GM19043 (cell line): ENCODE measurements around the gene TNFAIP8.

Source experiments
- ATAC-seq: cut with Tn5 transposase; IDR thresholded peaks from one replicate; pipeline ENCODE4 v1.9.1; 2021; ENCODE audit warnings: low read depth; ENCODE audit not compliant: unreplicated experiment

The TNFAIP8 gene

DNA sequence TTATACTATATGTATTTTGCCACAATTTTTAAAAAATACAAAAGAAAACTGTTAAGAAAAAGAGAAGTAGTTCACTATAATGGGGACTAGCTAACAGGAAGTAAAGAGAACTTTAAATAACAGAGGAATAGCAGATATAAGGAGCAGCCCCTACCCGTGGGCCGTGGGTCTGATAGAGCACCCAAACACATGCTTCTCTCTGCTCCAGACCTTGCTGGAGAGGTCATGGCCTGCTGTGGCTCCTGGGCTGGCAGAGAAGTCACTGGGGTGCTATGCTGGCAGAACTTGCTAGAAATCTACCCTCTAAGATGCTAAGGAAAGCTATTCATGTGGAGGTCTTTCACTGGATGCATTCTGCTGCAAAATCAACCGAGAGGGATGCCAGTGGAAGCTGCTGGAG lies 10.0 kb upstream of the TNFAIP8 start:
- no peak for ATAC-seq

DNA sequence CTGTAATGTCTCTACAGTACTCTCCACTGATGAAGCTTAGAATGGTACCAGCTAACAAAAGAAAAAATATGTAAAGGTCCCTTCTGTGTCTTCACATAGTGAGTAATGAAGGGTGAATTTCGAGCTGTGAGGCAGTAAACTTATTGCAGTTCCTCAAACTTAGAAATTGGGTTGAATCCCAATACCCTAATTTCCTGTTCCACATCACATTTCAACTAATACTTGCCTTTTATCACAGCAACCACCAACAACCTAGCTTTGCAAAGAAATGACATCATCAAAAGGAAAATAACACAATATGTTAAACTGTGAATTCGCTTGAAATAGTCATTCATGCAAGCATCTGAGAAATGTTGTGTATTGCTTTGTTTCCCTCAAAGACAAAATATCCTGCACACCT lies 9.4 kb upstream of the TNFAIP8 start:
- no peak for ATAC-seq

DNA sequence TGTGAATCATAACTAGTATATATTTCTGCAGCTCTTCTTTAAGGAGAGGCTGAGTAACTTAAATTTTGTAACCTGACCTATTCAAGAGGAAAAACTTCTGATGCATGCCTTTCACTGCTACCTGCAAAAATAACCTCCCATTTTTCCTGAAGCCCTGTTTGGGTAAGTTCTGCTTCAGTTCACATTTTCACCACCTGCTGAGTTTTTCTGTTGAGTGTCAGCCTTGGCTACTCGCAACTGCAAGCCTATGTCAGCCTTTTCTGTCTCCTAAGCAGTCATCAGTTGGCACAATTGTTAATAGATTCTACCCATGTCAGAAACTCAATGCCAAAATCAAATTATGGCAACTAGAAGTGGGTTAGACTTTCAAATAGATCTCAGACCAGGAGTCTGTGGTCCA lies 8.2 kb upstream of the TNFAIP8 start:
- no peak for ATAC-seq

DNA sequence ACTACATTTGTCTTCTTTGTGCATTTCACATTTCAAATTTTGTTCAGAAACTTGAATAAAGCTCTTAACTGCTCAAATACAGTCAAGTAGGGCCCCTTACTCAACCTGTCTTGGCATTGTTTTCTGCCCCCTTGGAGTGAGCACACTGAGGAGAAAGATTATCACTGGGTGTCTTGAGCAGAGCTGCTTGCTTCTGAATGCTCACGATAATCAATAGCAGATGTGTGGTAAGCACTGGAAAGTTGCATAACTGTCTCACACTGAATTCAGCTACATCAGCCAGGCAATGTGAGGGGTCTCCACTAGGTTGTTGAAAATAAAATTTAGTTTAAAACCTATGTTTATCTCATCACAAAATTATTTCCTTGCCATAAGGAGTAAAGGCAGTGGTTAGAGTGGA lies 7.8 kb upstream of the TNFAIP8 start:
- ATAC-seq, result no peak

DNA sequence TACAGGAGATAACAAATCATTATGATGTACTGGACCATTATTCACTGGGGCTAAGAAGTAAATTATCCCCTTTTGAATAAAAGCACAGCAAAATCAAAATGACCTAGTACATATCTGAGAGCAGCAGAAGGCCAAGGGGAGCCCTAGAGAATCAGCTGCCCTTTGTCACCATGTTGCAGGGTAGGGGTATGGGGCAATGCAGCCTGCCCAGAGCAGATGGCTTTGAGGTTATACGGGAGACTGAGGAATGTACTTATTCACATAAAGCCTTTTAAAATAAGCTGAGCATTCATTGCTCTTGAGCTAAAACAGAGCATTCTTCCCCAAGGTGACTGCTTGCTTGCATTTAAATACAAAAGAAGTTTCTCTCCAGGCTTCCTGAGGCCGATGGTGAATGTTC lies 2.6 kb upstream of the TNFAIP8 start:
- ATAC-seq, result no peak

DNA sequence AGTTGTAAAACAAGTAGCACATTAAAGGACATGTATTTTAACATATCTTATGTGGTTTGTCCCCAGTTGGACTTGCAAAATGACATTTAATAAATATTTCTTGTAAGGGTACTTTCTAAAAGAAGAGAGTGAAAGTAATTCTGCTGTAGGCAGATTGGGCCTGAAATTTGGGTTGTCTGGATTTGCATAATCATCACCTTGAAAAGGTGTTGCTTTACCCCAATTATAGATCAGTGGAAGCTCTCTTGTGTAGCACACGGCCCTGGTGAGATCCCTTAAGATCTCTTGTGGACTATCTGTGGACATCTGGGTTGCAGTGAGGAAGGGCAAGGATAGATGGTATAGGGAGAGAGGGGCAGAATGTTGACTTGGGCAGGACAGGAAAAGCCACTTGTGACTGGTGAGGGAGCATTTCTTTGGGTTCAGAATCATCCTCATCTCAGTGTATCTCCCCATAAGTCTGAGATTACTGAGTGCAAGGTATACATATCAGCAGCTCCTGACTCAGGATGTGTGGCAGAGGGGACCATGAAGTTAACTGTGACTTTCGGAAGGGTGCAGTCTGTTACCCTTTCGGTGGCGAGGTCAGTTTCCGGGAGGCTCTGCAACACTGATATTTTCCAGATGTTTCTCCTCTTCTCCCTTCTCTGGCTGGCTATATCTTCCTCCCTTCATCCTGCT lies 2.0 kb upstream of the TNFAIP8 start:
- peak; percentile 64 for ATAC-seq

DNA sequence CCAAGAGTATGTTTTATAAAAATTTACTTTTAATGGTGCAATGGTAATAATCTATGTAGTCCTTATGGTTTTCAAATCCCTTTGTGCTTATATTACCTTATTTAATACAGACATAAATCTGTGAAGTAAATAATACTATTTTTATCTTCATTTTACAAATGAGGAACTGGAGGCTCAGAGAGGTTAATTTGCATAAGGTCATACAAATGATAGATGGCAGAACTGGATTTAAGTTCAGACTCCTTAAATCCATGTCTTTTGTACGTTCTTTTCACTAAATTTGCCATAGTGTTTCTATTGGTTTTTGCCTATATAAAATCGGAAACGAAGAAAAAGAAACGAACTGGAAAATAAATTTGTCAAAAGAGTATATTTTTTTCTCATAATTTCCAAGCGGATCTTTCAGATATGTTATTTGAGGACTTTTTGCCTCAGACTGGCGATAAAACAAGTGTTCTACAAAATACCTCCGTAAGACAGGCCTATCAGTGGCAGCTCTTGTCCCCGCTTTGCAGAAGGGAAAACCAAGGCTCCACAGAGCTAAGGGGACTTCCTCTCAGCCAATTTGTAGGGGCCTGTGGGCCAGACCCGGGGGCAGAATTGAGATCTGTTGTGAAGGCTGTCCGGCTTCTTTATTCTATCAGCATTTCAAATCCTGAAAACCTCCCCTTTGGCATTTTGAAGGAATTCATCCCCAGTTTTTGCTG lies 1.1 kb upstream of the TNFAIP8 start:
- no peak for ATAC-seq

DNA sequence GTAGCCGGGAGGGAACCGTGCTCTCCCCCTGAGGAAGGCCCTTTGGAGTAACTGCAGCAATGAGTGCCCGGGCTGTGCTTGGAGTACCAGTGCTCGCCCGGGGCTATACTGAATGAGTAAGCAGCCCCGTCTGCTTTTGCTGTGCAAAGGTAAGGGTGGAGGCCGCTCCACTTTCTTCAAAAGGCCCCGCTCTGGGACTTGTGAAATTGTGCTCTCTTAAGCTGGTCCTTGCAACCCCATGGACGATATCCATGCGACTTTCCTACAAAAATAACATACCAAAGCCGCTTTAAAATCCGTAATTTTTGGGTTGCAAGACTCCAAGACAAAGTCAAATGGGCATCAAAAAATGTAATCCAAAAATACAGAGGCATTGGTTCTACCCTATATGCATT lies 578 bp upstream of the TNFAIP8 start:
- no peak for ATAC-seq

DNA sequence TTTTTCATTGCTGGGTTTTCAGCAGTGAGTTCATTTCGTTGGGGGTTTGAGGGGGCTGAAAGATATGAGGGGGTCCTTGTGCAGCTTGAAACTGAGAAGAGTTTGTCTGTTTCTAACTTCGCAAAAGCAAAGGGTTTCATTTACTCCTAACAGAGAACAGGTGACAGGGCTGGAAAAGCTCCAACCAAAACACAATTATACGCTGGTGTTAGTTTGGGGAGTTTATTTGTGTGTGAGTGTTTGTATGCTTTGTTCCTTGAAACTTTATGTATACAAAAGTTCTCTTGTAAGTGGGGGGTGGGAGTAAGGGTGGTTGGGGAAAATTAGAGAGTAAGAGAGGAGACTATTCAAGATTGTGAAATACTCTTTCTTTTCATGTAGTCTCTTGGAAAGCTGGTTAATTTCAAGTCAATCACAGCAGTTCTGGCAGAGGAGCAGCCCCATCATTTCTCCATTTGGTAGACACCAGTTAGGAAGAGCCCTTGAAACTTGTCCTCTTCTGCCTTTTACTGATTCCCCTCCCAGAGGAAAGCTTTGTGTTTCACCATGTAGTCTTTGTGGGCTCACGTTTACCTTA lies 881 bp downstream of the TNFAIP8 start:
- no peak for ATAC-seq

DNA sequence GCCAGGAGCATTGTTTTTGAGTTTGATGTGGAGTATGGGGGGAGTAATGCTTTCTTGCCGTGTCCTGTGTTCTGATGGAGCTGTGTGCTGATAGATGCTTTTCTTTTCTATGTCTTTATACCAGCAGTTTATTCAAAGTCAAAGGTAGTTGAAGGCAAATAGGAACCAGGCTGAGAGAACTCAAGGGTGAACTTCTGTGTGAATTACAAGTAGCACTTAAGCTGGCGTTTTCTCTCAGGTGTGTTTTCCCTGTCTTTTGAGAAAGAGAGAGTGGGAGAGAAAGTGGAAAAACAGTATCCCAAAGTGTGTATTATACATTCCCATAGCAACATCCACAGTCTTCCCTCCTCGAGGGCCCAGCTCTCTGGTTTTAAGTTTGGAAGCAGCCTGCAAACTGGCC lies 1.5 kb downstream of the TNFAIP8 start:
- no peak for ATAC-seq

DNA sequence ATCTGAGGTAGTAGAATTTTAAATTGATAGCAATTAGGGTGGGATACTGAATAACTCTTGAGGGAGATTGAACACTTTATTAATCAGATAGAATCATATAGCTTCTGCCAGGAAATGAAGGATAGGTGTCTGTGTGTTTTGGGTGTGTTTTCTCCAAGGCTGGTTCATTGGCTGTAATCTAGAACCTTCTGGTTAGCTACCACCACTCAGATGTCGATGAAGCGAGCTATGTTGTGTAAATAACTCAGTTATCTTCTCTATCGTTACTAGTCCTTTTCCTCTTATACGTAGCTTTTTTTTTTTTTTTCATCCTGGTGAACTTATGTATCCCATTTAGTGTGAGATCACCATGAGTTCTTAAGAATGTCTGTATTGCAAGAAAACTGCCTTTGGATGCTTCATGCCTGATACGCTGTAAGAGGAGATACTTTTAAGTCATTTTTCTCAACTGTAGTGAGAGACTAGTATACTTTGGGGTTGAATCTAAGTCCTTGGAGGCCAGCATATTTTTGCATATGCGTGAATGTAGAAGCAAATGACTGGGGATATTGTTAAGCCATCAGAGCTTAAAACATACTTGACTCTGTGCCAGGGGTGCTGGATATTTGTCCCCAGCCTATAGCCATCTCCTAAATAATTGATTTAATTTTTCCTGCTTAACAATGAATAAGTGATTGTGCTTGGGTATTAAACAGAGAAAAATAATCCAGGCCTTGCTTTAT lies 2.1 kb downstream of the TNFAIP8 start:
- no peak for ATAC-seq

DNA sequence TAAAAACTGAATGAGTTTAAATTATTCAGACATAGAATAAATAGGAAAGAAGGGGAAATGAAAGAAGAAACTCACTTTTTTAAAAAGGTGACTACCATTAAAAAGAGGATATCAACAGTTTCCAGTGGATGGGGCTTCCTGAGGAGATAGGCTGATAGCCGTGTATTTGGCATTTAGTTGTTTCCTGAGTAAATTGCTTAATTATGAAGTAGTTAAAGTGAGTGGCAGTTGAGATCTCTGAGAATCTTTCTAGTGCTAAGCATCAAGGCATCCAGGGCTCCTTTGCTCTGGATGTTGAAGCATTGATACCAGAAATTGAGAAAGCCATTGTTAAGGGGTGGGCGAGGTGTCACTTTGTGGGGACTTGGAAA lies 2.7 kb downstream of the TNFAIP8 start:
- ATAC-seq, result no peak

DNA sequence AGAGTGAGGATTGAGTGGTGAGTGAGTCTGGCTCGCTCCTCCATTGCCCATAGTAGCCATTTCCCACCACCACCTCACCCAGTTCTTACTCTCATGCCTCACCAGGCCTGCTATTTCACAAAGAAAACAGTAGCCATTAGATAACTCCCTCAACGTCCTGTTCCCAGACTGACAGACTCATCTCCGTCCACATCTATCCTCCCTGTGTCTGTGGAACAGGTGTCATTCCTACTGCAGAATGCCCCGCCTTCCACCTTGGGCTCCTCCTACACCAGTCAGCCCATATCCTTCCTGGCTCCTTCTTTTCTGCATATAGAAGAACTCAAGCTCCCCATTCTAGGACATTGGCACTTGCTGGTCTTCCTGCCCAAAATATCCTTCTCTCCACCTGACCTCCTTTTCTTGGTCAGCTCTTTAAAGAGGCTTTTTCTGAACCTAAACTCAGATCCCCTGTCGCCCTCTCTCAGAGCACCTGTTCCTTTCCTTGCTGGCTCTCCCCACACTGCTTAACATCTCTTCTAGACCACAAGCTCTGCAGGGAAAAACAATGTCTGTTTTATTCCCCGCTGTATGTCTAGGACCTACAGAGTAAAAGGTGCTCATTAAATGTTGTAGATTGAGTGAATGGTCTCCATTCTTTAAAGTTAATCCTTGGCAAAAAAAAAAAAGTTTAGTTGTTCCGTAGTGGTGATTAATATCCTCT lies 3.2 kb downstream of the TNFAIP8 start:
- no peak for ATAC-seq

DNA sequence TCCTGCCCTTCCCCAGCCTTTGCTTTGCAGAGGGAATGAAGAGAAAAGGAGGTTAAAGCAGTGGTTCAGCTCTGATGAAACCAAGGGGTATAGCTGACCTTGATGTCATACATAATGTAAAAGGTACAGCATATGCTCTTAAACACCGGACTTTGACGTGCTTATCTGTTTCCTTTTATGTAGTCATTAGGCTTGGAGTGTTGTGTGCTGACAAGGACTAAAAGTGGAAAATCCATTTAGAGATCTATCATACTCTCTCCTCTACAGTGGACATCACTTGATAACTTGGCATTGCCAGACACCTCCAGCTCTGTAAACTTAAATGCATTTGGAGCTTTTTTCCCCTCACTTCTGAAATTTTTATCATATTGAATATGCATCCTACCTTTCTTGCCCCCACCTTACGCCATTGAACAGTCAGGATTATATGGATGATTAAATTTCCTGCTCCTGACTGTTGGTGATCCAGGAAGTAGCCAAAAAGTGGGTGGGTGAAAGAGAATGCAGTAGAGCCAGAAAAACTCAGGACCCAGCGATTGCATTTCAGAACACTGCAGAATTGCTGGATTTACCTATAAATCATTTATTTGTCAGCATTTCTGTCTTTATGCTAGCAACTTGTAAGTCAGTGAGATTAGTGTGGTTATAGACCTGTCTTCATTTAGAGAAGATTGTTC lies 4.1 kb downstream of the TNFAIP8 start:
- no peak for ATAC-seq

DNA sequence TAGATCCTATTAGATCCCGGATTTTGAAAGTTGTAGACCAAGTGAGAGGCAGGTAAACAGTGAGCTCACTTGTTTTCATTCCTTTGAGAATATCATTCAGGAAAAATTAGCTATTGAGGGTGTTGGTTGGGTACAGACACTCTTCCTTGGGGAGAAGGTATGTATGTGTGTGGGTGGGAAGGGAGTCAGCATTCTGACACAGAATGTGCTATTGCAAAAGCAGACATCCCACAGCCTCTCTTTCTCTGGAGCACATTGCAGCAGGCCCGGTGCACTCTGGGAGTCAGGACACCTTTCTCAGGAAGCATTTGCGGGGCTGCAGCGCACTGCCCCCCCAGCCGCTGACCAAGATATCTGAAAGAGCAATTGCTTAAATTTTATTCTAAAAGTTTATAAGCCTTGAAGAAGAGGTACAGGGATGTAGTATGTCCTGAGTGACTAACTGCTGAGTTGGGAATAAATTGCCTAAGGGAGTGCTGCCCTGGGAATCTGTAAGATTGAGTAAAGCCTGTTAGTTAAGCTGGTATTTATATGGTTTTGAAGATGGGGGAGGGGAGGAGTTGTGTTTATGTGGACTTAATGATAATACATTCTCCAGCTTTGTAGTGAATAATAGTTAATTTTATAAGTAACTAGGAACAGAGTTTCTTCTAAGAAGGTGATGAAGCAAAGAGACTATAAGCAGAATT lies 5.2 kb downstream of the TNFAIP8 start:
- no peak for ATAC-seq

DNA sequence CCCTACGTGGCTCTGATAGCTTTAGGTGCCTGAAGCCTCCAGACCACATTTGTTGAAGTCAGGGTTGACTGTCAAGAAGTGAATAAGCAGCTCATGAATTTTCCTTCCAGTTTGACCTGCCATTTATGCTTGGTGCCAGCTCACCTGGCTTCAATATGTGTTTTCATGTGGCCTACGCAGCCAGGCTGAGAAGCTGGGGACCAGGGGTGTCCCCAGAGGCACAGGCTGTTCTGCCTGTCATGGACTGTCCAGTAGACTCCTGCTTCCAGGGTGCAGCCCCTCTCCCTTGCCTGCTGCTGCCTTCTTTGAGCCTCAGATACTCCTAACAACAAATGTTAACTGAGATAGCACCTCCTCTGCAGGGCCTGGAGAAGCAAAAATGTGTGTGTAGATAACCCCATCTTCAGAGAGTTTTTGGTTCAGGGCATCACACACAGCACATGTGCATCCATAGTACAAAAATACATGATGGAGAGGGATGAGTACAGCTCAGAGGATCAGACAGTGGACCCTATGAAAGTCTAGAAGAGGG lies 5.8 kb downstream of the TNFAIP8 start:
- ATAC-seq, result no peak

DNA sequence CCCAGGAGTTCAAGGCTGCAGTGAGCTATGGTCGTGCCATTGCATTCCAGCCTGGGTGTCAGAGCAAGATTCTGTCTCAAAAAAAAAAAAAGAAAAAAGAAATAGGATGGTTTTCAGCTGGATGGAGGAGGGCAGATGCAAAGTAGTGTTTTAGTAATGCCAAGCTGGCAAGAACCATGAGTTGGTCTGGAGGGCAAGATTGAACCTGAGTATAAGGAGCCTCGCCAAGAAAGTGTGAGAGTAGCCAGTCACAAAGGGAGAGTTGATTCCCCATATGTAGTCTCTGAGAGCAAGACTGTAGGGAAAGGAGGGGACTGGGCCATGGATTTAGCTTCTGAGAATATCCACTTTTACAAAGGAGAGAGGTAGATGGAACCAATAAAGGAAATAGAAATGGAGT lies 6.9 kb downstream of the TNFAIP8 start:
- no peak for ATAC-seq

DNA sequence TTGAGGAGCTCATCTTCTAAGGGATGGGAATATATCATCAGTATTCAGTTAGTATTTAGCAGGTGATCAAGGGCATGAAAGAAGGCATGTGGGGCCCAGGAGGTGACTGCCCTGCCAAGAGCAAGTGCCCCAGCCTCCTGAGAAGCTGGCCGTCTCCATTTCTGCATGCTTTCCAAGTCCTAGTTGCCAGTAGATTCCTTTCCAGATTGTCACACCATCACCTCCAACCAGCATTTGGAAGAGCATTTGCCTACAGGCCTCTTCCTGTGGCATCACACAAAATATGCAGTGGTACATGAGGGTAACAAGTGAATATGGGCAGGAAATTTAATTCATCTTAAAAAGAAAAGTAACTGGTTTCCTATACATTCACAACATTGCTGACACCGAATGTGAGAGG lies 7.5 kb downstream of the TNFAIP8 start:
- no peak for ATAC-seq

DNA sequence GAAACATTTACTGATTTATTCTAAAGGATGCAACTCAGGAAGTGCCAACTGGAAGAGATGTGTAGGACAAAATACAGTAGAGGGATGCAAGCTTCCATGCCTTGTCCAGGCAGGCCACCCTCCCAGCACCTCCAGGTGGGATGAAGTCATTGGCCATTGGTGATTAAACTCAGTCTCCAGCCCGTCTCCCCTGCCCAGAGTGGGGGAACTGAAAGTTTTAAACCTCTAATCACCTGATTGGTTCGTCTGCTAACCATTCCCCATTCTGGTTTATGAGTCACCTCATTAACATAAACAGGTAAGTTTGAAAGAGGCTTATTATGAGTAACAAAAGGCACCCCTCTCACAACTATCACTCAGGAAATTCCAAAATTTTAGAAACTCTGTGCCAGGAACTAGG lies 8.1 kb downstream of the TNFAIP8 start:
- no peak for ATAC-seq
